ENCODE measurements around the gene CFAP141. TPM values are rescaled to one million over a fixed set of nuclear protein-coding genes. Genes with fewer than 3 reads are reported as not detected.
"Not testable (repeated sequence)": the region's sequence is repeated elsewhere in the genome, so short reads cannot be mapped to it uniquely, and the experiment has no call there.

CFAP141 gene
- total RNA-seq, 4 donors from 2014 or later, result not detected

GRCh38 chr1:154208677-154209388 is 2.7 kb upstream of the CFAP141 start:
- DNase-seq (ENCODE audit: low spot score in 2 of 2), result no peak
- no peak overlapping the region for H3K4me3 ChIP-seq
- 87% methylated on average over 5 of the region's 5 CpGs for WGBS
- TF ChIP-seq, protein P1, sequence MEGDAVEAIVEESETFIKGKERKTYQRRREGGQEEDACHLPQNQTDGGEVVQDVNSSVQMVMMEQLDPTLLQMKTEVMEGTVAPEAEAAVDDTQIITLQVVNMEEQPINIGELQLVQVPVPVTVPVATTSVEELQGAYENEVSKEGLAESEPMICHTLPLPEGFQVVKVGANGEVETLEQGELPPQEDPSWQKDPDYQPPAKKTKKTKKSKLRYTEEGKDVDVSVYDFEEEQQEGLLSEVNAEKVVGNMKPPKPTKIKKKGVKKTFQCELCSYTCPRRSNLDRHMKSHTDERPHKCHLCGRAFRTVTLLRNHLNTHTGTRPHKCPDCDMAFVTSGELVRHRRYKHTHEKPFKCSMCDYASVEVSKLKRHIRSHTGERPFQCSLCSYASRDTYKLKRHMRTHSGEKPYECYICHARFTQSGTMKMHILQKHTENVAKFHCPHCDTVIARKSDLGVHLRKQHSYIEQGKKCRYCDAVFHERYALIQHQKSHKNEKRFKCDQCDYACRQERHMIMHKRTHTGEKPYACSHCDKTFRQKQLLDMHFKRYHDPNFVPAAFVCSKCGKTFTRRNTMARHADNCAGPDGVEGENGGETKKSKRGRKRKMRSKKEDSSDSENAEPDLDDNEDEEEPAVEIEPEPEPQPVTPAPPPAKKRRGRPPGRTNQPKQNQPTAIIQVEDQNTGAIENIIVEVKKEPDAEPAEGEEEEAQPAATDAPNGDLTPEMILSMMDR (IDR thresholded peaks at IDR 0.05), result no peak
- TF ChIP-seq EP300 (IDR thresholded peaks at IDR 0.05) (no peak), POLR2AphosphoS5 (IDR thresholded peaks at IDR 0.05) (no peak), POLR2A (IDR thresholded peaks at IDR 0.05) (no peak)
- H3K9me3 ChIP-seq, result no peaks in the 10 kb centered on the region
- H3K27me3 ChIP-seq, result no peaks in the 10 kb centered on the region
- H3K36me3 ChIP-seq, result peaks cover 84% of the 10 kb centered on the region
- H3K4me1 ChIP-seq, result no peaks in the 10 kb centered on the region
- H3K27ac ChIP-seq, result no peak overlapping the region

DNA sequence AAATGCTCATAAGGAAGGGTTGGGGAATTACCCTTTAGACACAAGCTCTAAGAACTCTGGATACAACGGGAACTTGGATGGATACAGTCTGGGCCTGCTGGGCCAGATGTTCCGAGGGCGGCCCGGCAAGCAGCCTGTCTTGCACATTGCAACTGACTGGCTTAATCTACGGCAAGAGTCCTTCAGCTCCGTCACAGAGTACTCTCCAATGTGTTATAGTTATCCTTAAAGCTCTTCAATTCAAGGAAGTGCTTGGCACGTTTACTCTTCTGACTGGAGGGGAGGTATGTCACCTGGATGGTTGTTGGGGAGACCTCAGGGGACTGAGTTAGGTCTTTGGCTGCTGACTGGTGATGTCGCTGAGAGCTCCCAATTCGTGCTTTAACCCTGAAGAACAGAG is 1.1 kb upstream of the CFAP141 start:
- Histone ChIP-seq H3K4me3 (no peak overlapping the region), H3K9me3 (no peaks in the 10 kb centered on the region), H3K36me3 (peaks cover 68% of the 10 kb centered on the region), H3K27ac (no peak overlapping the region), H3K27me3 (no peaks in the 10 kb centered on the region), H3K4me1 (no peaks in the 10 kb centered on the region)
- WGBS, result 79% methylated on average over 9 of the region's 9 CpGs
- DNase-seq (ENCODE audit: low spot score in 2 of 2), result no peak
- TF ChIP-seq POLR2AphosphoS5 (IDR thresholded peaks at IDR 0.05) (no peak), POLR2A (IDR thresholded peaks at IDR 0.05) (no peak), EP300 (IDR thresholded peaks at IDR 0.05) (no peak)
- TF ChIP-seq, protein P1 (IDR thresholded peaks at IDR 0.05), result no peak

- H3K36me3 ChIP-seq, result peaks cover 54% of the 10 kb centered on the region
- 94% methylated on average over 11 of the region's 11 CpGs for WGBS
- not testable (repeated sequence) for H3K27ac ChIP-seq
These were observed 355 bp downstream of the CFAP141 start for GRCh38 chr1:154205778-154206177.

GRCh38 chr1:154199563-154199879 is 6.6 kb downstream of the CFAP141 start:
- WGBS, result 87% methylated on average over 3 of the region's 3 CpGs
- H3K27ac ChIP-seq, result no peak overlapping the region
- no peaks in the 10 kb centered on the region for H3K36me3 ChIP-seq
- no peak overlapping the region for H3K4me3 ChIP-seq
- no peaks in the 10 kb centered on the region for H3K9me3 ChIP-seq
- no peaks in the 10 kb centered on the region for H3K27me3 ChIP-seq
- DNase-seq (ENCODE audit: low spot score in 2 of 2), result no peak
- H3K4me1 ChIP-seq, result peaks cover 9% of the 10 kb centered on the region
- TF ChIP-seq POLR2AphosphoS5 (IDR thresholded peaks at IDR 0.05) (no peak), EP300 (IDR thresholded peaks at IDR 0.05) (no peak), POLR2A (IDR thresholded peaks at IDR 0.05) (no peak)
- TF ChIP-seq, protein P1 (IDR thresholded peaks at IDR 0.05), result no peak

More at GRCh38 chr1:154205778-154206177, 355 bp downstream of the CFAP141 start:
- H3K4me1 ChIP-seq; H3K27me3 ChIP-seq; DNase-seq (ENCODE audit: low spot score in 2 of 2); H3K4me3 ChIP-seq; H3K9me3 ChIP-seq: not testable (repeated sequence)

DNA sequence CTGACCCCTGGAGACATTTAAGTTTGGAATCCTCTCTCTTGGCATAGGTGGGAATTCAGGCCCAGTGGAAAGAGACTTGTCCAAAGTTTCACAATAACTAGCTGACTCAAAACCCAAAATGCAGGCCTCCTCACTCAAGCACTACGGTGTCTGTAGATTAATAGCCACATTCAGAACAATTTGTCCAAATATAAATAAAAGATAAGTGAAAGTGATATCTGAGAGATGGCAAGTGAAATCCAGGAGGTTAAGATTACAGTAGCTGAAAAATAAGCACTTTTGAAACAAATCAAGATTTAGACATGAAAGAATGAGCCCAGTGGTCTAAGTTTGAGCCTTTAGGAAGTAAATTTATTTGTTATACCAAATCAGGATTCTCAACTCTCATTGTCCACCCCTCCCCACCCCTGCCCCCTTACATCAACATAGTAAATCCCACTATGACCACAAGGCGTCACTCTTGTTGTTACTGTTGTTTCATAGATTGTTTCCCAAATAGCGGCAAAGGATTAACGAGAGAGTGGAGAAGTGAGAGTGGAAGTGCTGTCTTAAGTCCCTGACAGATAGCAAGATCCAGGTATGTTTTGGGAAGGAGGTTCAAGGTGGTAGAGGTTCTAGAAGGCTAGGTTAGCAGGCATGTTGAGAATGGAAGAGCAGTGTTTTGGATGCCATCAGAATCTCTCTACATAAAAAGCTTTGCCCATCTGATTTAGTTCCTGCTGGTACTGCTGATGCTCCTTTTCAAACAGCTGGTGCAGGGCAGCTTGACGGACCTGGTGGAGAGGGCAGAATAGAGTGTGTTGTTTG is 7.2 kb downstream of the CFAP141 start:
- no peak overlapping the region for H3K27ac ChIP-seq
- no peak for DNase-seq (ENCODE audit: low spot score in 2 of 2)
- WGBS, result 10% methylated on average over 5 of the region's 5 CpGs

More for the DNA sequence above, 7.2 kb downstream of the CFAP141 start:
- TF ChIP-seq EP300 (IDR thresholded peaks at IDR 0.05), result no peak
- TF ChIP-seq, protein P1 (IDR thresholded peaks at IDR 0.05), result peak; percentile 17 to 47
- TF ChIP-seq POLR2A (IDR thresholded peaks at IDR 0.05), result no peak
- H3K4me3 ChIP-seq, result no peak overlapping the region
- no peaks in the 10 kb centered on the region for H3K9me3 ChIP-seq
- no peaks in the 10 kb centered on the region for H3K27me3 ChIP-seq
- no peaks in the 10 kb centered on the region for H3K36me3 ChIP-seq
- peaks cover 13% of the 10 kb centered on the region for H3K4me1 ChIP-seq

Data from suprapubic skin (tissue), 4 donors.